ENCODE measurements around the gene CD2BP2.

DNA sequence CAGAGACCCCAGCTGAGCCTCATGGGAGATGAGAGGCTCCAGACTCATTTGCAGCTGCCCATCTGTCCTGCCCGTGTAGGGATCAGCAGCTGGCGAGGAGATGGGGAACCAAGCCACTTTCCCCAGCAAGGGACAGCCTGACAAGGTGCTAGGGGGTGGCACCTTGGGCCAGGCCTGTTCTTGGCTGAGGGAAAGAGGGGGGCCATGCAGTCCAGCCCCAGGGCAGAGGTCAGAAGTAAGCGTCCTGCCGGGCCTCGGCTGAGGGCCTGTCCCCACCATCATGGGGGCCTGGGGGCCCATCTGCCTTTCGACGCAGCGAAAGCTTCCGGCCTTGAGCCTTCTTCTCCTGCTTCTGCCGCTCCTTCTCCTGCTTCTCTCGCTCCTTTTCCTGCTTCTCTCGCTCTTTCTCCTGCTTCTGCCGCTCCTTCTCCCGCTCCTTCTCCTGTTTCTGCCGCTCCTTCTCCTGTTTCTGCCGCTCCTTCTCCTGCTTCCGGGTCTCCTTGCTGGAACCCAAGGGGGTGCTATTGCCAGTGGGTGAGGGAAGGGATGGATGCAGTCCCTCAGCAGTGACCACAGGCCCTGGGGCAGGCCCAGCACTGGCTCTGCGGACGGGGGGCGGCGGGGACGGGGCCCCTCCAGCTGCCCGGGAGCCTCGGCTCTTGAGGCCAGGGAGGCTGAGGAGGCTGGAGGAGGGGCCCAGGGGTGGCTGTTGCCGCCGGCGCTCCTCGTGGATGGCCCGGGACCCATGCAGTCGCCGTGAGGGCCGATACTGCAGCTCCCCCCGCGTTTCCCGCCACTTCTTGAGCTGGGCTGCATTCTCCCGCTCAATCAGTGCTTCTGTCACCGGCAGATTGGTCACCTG lies 2.8 kb upstream of the CD2BP2 start:
- TF ChIP-seq, protein P1, sequence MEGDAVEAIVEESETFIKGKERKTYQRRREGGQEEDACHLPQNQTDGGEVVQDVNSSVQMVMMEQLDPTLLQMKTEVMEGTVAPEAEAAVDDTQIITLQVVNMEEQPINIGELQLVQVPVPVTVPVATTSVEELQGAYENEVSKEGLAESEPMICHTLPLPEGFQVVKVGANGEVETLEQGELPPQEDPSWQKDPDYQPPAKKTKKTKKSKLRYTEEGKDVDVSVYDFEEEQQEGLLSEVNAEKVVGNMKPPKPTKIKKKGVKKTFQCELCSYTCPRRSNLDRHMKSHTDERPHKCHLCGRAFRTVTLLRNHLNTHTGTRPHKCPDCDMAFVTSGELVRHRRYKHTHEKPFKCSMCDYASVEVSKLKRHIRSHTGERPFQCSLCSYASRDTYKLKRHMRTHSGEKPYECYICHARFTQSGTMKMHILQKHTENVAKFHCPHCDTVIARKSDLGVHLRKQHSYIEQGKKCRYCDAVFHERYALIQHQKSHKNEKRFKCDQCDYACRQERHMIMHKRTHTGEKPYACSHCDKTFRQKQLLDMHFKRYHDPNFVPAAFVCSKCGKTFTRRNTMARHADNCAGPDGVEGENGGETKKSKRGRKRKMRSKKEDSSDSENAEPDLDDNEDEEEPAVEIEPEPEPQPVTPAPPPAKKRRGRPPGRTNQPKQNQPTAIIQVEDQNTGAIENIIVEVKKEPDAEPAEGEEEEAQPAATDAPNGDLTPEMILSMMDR (IDR thresholded peaks at IDR 0.05) = no peak
- TF ChIP-seq POLR2A (IDR thresholded peaks at IDR 0.05) = no peak

Data from esophagus squamous epithelium (tissue), 4 donors.